Panc1 (cell line): ENCODE data around the gene TMEM63C.

Experiments used
- TF ChIP-seq, protein P1 (sequence below): fragments of 450-650 bp; IDR thresholded peaks from 2 replicates; pipeline ENCODE4 v1.5.1; 2017; ENCODE audit warnings: mild to moderate bottlenecking
- TF ChIP-seq, protein P2 (sequence below), 2 experiments: IDR thresholded peaks; 2 replicates each; pipeline ENCODE4 v1.6.1; 2011 to 2012; ENCODE audit warnings: low read depth in 2 of 2, control low read depth in 1 of 2, low read length in 1 of 2, mild to moderate bottlenecking in 1 of 2, moderate library complexity in 1 of 2; ENCODE audit not compliant: insufficient read depth in 1 of 2

GRCh38 chr14:77185093-77185465, 3.5 kb downstream of the TMEM63C start:
- TF ChIP-seq, protein P1, sequence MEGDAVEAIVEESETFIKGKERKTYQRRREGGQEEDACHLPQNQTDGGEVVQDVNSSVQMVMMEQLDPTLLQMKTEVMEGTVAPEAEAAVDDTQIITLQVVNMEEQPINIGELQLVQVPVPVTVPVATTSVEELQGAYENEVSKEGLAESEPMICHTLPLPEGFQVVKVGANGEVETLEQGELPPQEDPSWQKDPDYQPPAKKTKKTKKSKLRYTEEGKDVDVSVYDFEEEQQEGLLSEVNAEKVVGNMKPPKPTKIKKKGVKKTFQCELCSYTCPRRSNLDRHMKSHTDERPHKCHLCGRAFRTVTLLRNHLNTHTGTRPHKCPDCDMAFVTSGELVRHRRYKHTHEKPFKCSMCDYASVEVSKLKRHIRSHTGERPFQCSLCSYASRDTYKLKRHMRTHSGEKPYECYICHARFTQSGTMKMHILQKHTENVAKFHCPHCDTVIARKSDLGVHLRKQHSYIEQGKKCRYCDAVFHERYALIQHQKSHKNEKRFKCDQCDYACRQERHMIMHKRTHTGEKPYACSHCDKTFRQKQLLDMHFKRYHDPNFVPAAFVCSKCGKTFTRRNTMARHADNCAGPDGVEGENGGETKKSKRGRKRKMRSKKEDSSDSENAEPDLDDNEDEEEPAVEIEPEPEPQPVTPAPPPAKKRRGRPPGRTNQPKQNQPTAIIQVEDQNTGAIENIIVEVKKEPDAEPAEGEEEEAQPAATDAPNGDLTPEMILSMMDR, result no peak
- TF ChIP-seq, protein P2, sequence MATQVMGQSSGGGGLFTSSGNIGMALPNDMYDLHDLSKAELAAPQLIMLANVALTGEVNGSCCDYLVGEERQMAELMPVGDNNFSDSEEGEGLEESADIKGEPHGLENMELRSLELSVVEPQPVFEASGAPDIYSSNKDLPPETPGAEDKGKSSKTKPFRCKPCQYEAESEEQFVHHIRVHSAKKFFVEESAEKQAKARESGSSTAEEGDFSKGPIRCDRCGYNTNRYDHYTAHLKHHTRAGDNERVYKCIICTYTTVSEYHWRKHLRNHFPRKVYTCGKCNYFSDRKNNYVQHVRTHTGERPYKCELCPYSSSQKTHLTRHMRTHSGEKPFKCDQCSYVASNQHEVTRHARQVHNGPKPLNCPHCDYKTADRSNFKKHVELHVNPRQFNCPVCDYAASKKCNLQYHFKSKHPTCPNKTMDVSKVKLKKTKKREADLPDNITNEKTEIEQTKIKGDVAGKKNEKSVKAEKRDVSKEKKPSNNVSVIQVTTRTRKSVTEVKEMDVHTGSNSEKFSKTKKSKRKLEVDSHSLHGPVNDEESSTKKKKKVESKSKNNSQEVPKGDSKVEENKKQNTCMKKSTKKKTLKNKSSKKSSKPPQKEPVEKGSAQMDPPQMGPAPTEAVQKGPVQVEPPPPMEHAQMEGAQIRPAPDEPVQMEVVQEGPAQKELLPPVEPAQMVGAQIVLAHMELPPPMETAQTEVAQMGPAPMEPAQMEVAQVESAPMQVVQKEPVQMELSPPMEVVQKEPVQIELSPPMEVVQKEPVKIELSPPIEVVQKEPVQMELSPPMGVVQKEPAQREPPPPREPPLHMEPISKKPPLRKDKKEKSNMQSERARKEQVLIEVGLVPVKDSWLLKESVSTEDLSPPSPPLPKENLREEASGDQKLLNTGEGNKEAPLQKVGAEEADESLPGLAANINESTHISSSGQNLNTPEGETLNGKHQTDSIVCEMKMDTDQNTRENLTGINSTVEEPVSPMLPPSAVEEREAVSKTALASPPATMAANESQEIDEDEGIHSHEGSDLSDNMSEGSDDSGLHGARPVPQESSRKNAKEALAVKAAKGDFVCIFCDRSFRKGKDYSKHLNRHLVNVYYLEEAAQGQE (IDR thresholded peaks at IDR 0.05; ENCODE audit: insufficient read depth in 1 of 2, low read depth in 2 of 2, low read length in 1 of 2), result no peak
